GM21528 (cell line): Measurements from ENCODE around the gene RRAS2.
"Not testable (repeated sequence)": the region's sequence is repeated elsewhere in the genome, so short reads cannot be mapped to it uniquely, and the experiment has no call there.

Source experiments
- ATAC-seq: cut with Tn5 transposase; IDR thresholded peaks from one replicate; pipeline ENCODE4 v1.9.1; 2021; ENCODE audit warnings: mild to moderate bottlenecking, moderate library complexity; ENCODE audit not compliant: unreplicated experiment, low FRiP score

The RRAS2 gene

DNA sequence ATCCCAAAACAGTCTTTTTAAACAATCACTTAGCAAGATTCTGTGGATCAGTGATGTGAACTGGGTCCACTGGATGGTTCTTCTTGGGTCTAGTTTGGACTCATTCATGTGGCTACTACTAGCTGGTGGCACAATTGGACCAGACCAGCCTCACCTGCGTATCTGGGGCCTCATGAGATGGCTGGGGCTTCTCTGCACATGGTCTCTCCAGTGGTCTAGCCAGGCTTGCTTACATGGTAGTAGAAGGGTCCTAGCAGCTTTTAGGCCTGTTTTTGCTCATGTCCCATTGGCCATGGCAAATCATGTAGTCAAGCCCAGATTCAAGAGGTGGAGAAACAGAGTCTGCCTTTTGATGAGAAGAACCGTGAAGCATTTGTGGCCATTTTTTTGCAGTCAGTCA lies 94.0 kb downstream of the RRAS2 start:
- no peak for ATAC-seq

- ATAC-seq: no peak
Observed at GRCh38 chr11:14262271-14262846, 96.6 kb downstream of the RRAS2 start.

GRCh38 chr11:14261066-14261465 lies 97.9 kb downstream of the RRAS2 start:
- no peak for ATAC-seq

GRCh38 chr11:14259878-14260277 lies 99.1 kb downstream of the RRAS2 start:
- no peak for ATAC-seq

GRCh38 chr11:14259186-14259784 lies 99.7 kb downstream of the RRAS2 start:
- no peak for ATAC-seq

DNA sequence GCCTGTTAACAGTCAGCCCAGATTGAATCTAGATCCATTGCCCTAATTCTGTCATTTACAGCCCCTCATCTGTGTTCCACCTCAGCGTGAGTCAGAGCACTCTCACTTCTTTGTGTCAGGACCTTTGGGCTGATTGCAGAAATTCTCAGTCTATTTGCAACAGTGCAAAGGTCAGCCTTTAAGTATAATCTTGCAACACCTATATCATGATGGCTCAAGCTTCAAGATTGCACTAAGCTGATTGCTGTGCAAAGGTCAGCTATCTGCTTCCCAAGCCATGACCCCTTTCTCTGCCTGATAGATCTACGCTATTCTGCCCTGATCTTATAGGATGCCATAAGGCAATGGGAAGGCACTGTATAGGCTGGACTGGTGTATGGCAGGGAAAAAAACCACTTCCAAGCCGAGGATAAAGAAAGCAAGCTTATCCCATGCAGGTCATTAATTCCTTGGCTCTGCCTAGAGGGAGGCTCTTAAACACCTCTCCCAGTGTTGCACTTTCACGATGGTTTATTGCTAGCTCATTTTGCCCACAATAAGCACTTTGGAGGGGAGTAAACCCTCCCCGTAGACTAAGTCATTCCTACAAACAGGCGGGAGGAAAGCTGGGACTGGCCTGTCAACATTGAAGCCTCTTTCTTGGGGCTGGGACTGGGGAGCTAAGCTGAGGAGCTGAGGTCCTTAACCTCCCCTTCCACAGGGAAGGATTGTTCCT lies 100.6 kb downstream of the RRAS2 start:
- ATAC-seq: no peak

DNA sequence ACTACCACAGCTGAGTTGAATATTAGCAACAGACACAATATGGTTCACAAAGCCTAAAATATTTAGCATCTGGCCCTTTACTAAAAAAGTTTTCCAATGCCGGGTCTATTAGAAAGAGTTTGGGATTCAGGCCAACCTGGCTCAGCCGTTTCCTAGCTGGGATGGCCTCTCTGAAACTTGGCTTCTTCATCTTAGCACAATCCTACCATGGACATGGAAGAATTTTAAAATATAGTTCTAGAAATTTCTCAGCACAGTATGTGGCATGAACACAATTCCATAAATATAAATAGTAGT lies 103.8 kb downstream of the RRAS2 start:
- ATAC-seq: no peak

DNA sequence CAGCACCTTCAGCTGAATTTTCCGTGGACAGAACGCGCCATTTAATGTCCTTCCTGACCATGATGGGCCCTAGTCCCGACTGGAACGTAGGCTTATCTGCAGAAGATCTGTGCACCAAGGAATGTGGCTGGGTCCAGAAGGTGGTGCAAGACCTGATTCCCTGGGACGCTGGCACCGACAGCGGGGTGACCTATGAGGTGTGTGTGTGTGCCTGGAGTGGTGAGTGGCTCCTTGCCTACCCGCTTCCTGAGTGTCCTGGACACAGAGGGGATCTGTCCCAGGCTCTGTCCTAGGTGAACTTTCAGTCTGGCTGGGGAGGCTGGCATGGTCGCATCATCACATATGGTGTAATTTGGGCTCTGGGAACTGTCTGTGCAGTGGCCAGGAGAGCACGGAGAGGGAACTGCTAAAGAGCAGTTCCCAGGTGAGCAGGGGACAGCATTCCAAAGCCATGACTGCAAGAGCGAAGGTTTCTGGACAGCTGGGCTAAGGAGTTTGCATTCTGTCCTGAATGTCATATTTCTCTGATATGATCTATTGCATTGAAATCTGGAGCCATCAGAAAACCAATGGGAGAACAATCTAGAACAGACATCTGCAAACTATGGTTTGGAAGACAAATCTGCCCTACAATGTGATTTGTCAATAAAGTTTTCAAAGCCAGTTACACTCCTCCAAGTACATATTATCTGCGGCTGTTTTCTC lies 104.3 kb downstream of the RRAS2 start:
- no peak for ATAC-seq

GRCh38 chr11:14253840-14254239 lies 105.1 kb downstream of the RRAS2 start:
- ATAC-seq: no peak

DNA sequence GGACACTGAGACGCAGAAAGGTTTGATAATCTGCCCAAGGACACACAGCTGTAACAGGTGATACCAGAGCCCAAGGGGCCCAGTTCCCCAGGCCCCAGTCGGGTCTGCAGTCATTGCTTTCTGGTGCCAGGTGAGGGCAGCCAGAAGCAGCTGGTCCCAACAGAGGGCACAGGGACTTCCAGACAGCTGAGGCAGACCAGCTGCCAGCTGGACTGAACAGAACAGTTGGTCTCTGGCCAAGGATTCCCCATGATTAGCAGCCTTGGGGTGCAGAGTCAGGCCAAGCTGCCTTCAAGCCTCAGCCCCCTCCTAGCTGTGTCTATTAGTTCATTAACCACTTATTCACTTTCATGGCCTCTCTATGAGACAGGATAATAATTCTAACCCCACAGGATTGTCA lies 105.6 kb downstream of the RRAS2 start:
- no peak for ATAC-seq

DNA sequence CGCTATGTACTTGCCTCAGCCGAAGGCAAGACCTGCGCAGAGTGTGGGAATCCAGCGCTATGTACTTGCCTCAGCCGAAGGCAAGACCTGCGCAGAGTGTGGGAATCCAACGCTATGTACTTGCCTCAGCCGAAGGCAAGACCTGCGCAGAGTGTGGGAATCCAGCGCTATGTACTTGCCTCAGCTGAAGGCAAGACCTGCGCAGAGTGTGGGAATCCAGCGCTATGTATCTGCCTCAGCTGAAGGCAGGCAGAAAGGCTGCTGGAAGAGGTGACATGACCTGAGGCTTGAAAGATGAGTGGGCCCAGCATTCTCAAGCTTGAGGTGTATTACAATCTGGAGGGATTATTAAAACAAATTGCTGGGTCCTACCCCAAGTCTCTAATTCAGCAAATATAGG lies 106.5 kb downstream of the RRAS2 start:
- ATAC-seq: not testable (repeated sequence)

GRCh38 chr11:14251754-14252153 lies 107.2 kb downstream of the RRAS2 start:
- ATAC-seq: no peak

DNA sequence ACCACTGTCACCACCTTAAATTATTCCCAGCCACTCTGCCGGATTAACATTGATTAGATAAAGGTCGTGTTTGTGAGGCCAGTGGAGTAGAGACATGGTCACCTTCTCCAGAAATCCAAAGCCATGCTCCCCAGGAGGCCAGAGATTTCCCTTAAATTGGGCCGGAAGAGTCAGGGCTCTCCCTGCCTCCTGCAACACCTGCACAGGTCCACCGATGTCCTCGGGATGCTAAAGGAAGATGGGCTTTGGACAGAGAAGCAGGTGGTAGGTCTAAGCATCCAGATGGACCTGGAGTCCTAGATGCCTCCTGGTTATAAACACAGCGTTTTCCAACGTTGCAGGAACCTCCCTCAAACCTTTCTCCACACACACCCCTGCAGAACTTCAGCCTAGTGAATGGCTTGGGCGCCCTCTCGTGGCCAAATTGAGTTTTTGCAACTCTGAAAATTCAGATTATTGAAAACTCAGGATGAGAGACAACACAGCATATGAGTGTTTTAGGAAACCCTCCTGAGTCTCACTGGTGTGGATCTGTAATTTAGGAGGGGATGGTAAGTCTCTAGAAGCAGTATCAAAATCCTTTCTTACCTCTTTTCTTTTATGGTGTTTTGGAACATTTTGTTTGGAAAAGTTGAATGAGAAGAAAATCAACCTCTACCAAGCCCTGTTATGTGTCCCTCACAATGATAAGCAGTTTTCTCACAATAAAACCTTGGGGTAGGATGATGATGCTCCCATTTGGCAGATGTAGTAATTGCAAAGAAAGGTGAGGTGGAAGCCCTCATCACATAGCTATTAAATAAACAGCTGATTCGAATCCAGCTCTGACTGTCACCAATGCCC lies 109.6 kb downstream of the RRAS2 start:
- ATAC-seq: peak; percentile 59

- ATAC-seq: no peak
Observed at GRCh38 chr11:14248580-14248981, 110.4 kb downstream of the RRAS2 start.

- ATAC-seq: no peak
Observed at GRCh38 chr11:14245444-14245843, 113.5 kb downstream of the RRAS2 start.

GRCh38 chr11:14244926-14245325 lies 114.1 kb downstream of the RRAS2 start:
- no peak for ATAC-seq

GRCh38 chr11:14242733-14243132 lies 116.2 kb downstream of the RRAS2 start:
- ATAC-seq: no peak

DNA sequence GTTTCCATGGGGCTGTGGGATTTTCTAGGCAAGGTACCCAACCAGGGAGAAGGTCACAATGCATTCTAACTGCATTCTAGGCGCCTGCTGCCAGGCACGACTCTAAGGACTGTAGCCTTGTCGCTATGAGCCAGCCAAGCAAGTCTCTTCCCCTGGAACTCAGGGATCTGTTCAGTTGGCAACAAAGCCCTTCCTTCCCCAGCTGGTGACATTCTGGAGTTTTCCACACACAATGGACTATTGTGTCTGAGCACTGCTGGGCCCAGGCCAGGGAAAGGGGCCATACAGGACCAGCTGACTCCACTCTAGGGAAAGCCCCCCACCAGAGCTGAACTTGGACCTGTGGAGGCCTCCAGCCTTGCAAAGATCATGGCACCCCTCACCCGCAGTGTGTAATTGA lies 116.8 kb downstream of the RRAS2 start:
- ATAC-seq: no peak

GRCh38 chr11:14240951-14241350 lies 118.0 kb downstream of the RRAS2 start:
- ATAC-seq: no peak

- ATAC-seq: no peak
Observed at GRCh38 chr11:14240221-14240620, 118.8 kb downstream of the RRAS2 start.

- peak; percentile 99 for ATAC-seq
Observed at GRCh38 chr11:14237444-14237961, 121.5 kb downstream of the RRAS2 start.
